Naive thymus-derived CD8-positive, alpha-beta T cell (primary cell): Measurements from ENCODE around the gene UGT1A4. TPM values are rescaled to one million over a fixed set of nuclear protein-coding genes. Genes with fewer than 3 reads are reported as not detected.

Experiments
- ATAC-seq, 2 donors: fragments of 150-1000 bp; cut with Tn5 transposase in 1 of 2; sonication (Bioruptor Pico), chemical (Tn5 transposase) in 1 of 2; 1 replicate in 1 of 2; 2 replicates in 1 of 2; pipeline ENCODE4 v1.10.0; 2021; ENCODE audit warnings: mild to moderate bottlenecking in 2 of 2, moderate library complexity in 2 of 2
- POLR2A ChIA-PET: fragments of 350-600 bp; sonication (Branson Sonifier 250); formaldehyde crosslinking; loops from one replicate; lab custom pipeline; 2021; ENCODE audit warnings: antibody characterized with exemption; lab: Charles Lee
- DNase-seq, 10 donors: peaks; one replicate each; pipeline versions ENCODE4 v3.0.0 to v3.0.0-alpha.2; 2020 to 2022
- H3K27ac Mint-ChIP-seq, 10 donors: one replicate each; pipeline ENCODE4 v1.8.0; 2020 to 2022; ENCODE audit warnings: mild to moderate bottlenecking in 10 of 10, mixed read lengths in 10 of 10, moderate library complexity in 4 of 10, inconsistent platforms in 1 of 10
- H3K27me3 Mint-ChIP-seq, 5 donors: one replicate each; pipeline ENCODE4 v1.8.0; 2021 to 2022; ENCODE audit warnings: mixed read lengths in 5 of 5
- H3K36me3 Mint-ChIP-seq, 3 donors: one replicate each; pipeline ENCODE4 v1.8.0; 2020 to 2022; ENCODE audit warnings: mixed read lengths in 3 of 3, mild to moderate bottlenecking in 2 of 3, inconsistent platforms in 1 of 3
- H3K4me1 Mint-ChIP-seq, 4 donors: one replicate each; pipeline ENCODE4 v1.8.0; 2021 to 2022; ENCODE audit warnings: mixed read lengths in 4 of 4
- H3K4me3 Mint-ChIP-seq, 10 donors: one replicate each; pipeline ENCODE4 v1.8.0; 2020 to 2022; ENCODE audit warnings: mild to moderate bottlenecking in 10 of 10, mixed read lengths in 10 of 10, moderate library complexity in 6 of 10, inconsistent platforms in 1 of 10
- H3K9me3 Mint-ChIP-seq, 9 donors: one replicate each; pipeline ENCODE4 v1.8.0; 2020 to 2022; ENCODE audit warnings: mixed read lengths in 9 of 9, mild to moderate bottlenecking in 3 of 9, inconsistent platforms in 1 of 9, moderate library complexity in 1 of 9
- polyA plus RNA-seq, 3 donors: library from polyadenylated mRNA; unstranded; fragments of 300-500 nt; fragmentation: Illumina TruSeq; gene quantifications; one replicate each; pipeline ENCODE4 v1.2.3, GENCODE V29; 2021
- total RNA-seq, 8 experiments: library from RNA in 2 of 8; stranded (reverse) in 2 of 8; gene quantifications; one replicate each; pipeline ENCODE4 v1.2.3 and lab custom pipeline; 2021 to 2026

Gene UGT1A4
- total and polyA plus RNA-seq, 5 experiments from 2014 or later: not detected

DNA sequence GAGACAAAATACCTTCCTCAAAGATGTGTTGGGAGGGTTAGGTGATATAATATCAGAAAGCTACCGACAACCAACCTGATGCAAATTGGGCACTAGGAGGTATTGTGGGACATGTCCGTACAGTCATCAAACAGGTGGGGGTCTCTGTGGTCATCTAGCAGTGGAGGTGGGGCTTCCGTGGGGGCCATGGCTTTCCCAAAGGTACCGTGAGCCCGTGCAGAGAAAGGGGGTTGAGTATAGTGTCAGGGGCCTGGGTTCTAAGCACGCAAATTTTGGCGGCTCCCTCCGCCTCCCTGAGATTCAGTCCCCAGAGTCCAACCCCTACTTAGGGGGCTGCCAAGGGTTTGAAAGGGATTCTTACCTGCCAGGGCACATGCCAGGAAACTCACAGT lies 103.2 kb downstream of the UGT1A4 start:
- DNase-seq (no peak), ATAC-seq (no peak)
- peaks cover 0 to 7% (median 5%) of the 10 kb centered on the region in 4 donors for H3K4me1 Mint-ChIP-seq
- H3K27ac Mint-ChIP-seq: peak overlapping the region in 1 of 10 donors; percentile 62
- no peak overlapping the region for H3K4me3 Mint-ChIP-seq
- H3K9me3 Mint-ChIP-seq: peaks cover 0 to 3% (median 0%) of the 10 kb centered on the region in 9 donors
- POLR2A ChIA-PET: no interaction called here
- no peaks in the 10 kb centered on the region for H3K36me3 Mint-ChIP-seq
- H3K27me3 Mint-ChIP-seq: peaks cover 4 to 18% (median 6%) of the 10 kb centered on the region in 5 donors

DNA sequence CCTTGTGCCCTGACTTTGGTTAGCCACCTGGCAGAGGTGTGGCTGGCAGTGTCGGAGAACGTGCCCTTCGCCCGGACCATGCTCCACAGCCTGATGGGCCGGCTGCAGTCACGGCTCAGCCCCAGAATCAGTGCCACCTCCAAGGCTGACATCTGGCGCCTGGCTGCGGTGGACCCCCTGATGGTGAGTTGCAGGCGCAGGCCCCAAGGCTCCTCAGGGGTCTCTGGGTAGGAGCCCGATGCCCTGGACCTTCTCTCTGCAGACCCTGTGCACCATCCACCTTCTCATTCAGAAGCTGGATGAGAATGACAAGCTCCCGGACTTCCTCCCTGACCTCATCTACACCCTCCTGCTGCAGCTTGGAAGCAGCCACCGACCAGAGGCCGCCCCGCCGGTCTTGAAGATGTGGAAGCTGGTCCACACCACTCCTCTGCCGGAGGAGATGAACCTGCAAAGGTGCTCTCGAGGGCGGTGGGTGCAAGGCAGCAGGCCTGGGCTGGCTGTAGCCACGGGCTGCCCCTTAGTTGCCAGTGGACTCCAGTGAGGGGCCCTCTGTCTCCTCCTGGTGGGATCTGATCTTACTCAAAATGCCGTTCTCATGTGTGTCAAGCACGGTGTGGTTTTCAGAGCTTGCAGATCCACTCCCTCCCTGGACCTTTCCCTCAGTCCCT lies 103.7 kb downstream of the UGT1A4 start:
- H3K27me3 Mint-ChIP-seq: peaks cover 2 to 12% (median 6%) of the 10 kb centered on the region in 5 donors
- H3K4me3 Mint-ChIP-seq: no peak overlapping the region
- H3K36me3 Mint-ChIP-seq: no peaks in the 10 kb centered on the region
- ATAC-seq (no peak), DNase-seq (no peak)
- peaks cover 0 to 3% (median 0%) of the 10 kb centered on the region in 9 donors for H3K9me3 Mint-ChIP-seq
- POLR2A ChIA-PET: no interaction called here
- no peak overlapping the region for H3K27ac Mint-ChIP-seq
- peaks cover 0 to 4% (median 2%) of the 10 kb centered on the region in 4 donors for H3K4me1 Mint-ChIP-seq

Other genes starting within 250 kb of the UGT1A4 start
- gene USP40, start 152.0 kb upstream of the UGT1A4 start, total RNA-seq: 10 to 100 TPM; 19.7 to 19.9 TPM
- gene USP40, start 152.0 kb upstream of the UGT1A4 start, polyA plus RNA-seq: 1 to 10 TPM; 6.0 to 9.4 (median 6.2) TPM
- gene UGT1A8, start 101.1 kb upstream of the UGT1A4 start, total RNA-seq: not detected
- gene UGT1A8, start 101.1 kb upstream of the UGT1A4 start, polyA plus RNA-seq: not detected
- gene UGT1A10, start 82.3 kb upstream of the UGT1A4 start, total RNA-seq: not detected
- gene UGT1A10, start 82.3 kb upstream of the UGT1A4 start, polyA plus RNA-seq: not detected
- not detected for gene UGT1A9, start 46.8 kb upstream of the UGT1A4 start, total RNA-seq
- not detected for gene UGT1A9, start 46.8 kb upstream of the UGT1A4 start, polyA plus RNA-seq
- gene UGT1A7, start 36.8 kb upstream of the UGT1A4 start, total RNA-seq: not detected
- not detected for gene UGT1A7, start 36.8 kb upstream of the UGT1A4 start, polyA plus RNA-seq
- gene UGT1A6, start 25.8 kb upstream of the UGT1A4 start, total RNA-seq: not detected
- not detected for gene UGT1A6, start 25.8 kb upstream of the UGT1A4 start, polyA plus RNA-seq
- gene UGT1A5, start 5.8 kb upstream of the UGT1A4 start, total RNA-seq: not detected
- not detected for gene UGT1A5, start 5.8 kb upstream of the UGT1A4 start, polyA plus RNA-seq
- gene UGT1A3, start 10.3 kb downstream of the UGT1A4 start, total RNA-seq: not detected
- not detected for gene UGT1A3, start 10.3 kb downstream of the UGT1A4 start, polyA plus RNA-seq
- gene UGT1A1, start 41.5 kb downstream of the UGT1A4 start, total RNA-seq: not detected
- gene UGT1A1, start 41.5 kb downstream of the UGT1A4 start, polyA plus RNA-seq: not detected
- gene MROH2A, start 59.6 kb downstream of the UGT1A4 start, total RNA-seq: not detected
- not detected for gene MROH2A, start 59.6 kb downstream of the UGT1A4 start, polyA plus RNA-seq
- gene HJURP, start 135.8 kb downstream of the UGT1A4 start, total RNA-seq: not detected
- gene HJURP, start 135.8 kb downstream of the UGT1A4 start, polyA plus RNA-seq: not detected
- not detected for gene TRPM8, start 198.6 kb downstream of the UGT1A4 start, total RNA-seq
- gene TRPM8, start 198.6 kb downstream of the UGT1A4 start, polyA plus RNA-seq: not detected